A549 (cell line): ENCODE data around the gene OR6N2.

Experiments
- EP300 ChIP-seq, 2 experiments: fragments of >200 bp; sonication (Bioruptor Twin); formaldehyde crosslinking; IDR thresholded peaks; 2 replicates in 1 of 2; 3 replicates in 1 of 2; pipeline ENCODE4 v1.6.1; 2016 to 2017
- HDAC2 ChIP-seq: fragments of 200-600 bp; sonication (generic); IDR thresholded peaks from 2 replicates; pipeline ENCODE4 v1.6.1; 2016
- MYC ChIP-seq: IDR thresholded peaks from 2 replicates; pipeline ENCODE4 v1.6.1; 2012; ENCODE audit warnings: mild to moderate bottlenecking, inconsistent platforms, low read length, improper control_type of control experiment, borderline replicate concordance
- POLR2A ChIP-seq: IDR thresholded peaks from 2 replicates; pipeline ENCODE4 v1.6.1; 2012; ENCODE audit warnings: mild to moderate bottlenecking, low read length

GRCh38 chr1:158754420-158754819, 26.6 kb downstream of the OR6N2 start, which contains the start of gene OR6K6:
- TF ChIP-seq HDAC2 (no peak), POLR2A (no peak), EP300 (IDR thresholded peaks at IDR 0.05) (no peak), MYC (no peak)
